ENCODE data around the gene ANO10.

DNA sequence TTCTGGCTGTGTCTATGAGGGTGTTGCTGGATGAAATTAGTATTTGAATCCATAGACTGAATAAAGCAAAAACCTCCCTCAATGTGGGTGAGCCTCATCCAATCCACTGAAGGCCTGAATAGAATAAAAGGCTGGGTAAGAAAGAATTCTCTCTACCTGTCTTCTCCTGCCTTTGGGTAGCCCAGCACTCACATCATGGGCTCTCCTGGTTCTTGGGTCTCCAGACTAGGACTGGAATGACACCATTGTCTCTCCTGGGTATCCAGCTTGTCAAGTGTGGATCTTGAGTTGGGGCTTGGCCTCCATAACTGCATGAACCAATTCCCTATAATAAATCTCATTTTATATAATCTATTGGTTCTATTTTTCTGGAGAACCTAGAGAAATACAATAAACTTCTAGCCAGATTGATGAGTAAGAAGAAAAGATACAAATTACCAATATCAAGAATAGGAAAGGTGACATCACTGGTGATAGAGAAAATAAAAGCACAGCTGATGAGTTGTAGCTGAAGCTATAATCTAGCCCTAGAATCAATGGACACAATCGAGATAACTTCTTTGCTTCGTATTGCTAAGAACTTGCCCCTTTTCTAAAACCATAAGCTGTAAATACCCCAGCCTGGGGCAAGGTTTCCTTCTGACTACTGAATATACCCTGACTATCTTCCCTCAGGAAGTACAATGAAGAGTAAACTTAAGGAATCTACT, 106.4 kb downstream of the ANO10 start:
- TF ChIP-seq POLR2A (IDR thresholded peaks at IDR 0.05) = no peak
- TF ChIP-seq, protein P1, sequence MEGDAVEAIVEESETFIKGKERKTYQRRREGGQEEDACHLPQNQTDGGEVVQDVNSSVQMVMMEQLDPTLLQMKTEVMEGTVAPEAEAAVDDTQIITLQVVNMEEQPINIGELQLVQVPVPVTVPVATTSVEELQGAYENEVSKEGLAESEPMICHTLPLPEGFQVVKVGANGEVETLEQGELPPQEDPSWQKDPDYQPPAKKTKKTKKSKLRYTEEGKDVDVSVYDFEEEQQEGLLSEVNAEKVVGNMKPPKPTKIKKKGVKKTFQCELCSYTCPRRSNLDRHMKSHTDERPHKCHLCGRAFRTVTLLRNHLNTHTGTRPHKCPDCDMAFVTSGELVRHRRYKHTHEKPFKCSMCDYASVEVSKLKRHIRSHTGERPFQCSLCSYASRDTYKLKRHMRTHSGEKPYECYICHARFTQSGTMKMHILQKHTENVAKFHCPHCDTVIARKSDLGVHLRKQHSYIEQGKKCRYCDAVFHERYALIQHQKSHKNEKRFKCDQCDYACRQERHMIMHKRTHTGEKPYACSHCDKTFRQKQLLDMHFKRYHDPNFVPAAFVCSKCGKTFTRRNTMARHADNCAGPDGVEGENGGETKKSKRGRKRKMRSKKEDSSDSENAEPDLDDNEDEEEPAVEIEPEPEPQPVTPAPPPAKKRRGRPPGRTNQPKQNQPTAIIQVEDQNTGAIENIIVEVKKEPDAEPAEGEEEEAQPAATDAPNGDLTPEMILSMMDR (IDR thresholded peaks at IDR 0.05 in 8 of 11, conservative IDR thresholded peaks at IDR 0.05 in 3 of 11) = no peak

Data from spleen (tissue), 7 donors.